GM13977 (cell line): ENCODE results near the gene OR5A1.

Experiments
- DNase-seq: peaks from one replicate; pipeline ENCODE4 v3.0.0; 2012; ENCODE audit warnings: low spot score
- CTCF ChIP-seq: IDR thresholded peaks from 2 replicates; pipeline ENCODE4 v1.5.1; 2012; ENCODE audit warnings: mild to moderate bottlenecking, control low read depth; ENCODE audit not compliant: insufficient read depth; ENCODE audit errors: extremely low read depth, missing control alignments
- in situ Hi-C: fragments of 300-500 bp; cut with MboI; formaldehyde crosslinking; loops from one replicate; pipeline ENCODE4 v1.12.0; 2022; ENCODE audit warnings: low sequenced_read_pairs, low pct_unique_long_range_greater_than_20kb, mixed read lengths, inconsistent platforms; ENCODE audit not compliant: unreplicated experiment

Gene OR5A1

GRCh38 chr11:59415111-59415510 is 21.2 kb upstream of the OR5A1 start:
- in situ Hi-C loops: no loop called here
- no peak for DNase-seq
- TF ChIP-seq CTCF: no peak

- in situ Hi-C loops: no loop called here
- DNase-seq: no peak
- TF ChIP-seq CTCF: no peak
Measured at GRCh38 chr11:59416613-59417012, 19.7 kb upstream of the OR5A1 start.

GRCh38 chr11:59417023-59417422 is 19.2 kb upstream of the OR5A1 start:
- in situ Hi-C loops: no loop called here
- no peak for TF ChIP-seq CTCF
- DNase-seq: no peak

GRCh38 chr11:59418156-59418555 is 18.1 kb upstream of the OR5A1 start:
- TF ChIP-seq CTCF: no peak
- in situ Hi-C loops: no loop called here
- no peak for DNase-seq

- DNase-seq: no peak
- no peak for TF ChIP-seq CTCF
- in situ Hi-C loops: no loop called here
Measured at GRCh38 chr11:59423835-59424234, 12.4 kb upstream of the OR5A1 start.

GRCh38 chr11:59425131-59425530 is 11.1 kb upstream of the OR5A1 start:
- in situ Hi-C loops: no loop called here
- DNase-seq: no peak
- TF ChIP-seq CTCF: no peak

- no peak for DNase-seq
- in situ Hi-C loops: no loop called here
- no peak for TF ChIP-seq CTCF
Measured at GRCh38 chr11:59426361-59427067, 9.8 kb upstream of the OR5A1 start, which contains the start of gene OR5A2. Gene OR5A2, minus strand, starts transcription at chr11:59426413. Its CDS starts 3,460 bp downstream, at chr11:59422953.
